H1 (cell line): ENCODE results near the gene SMYD3. TPM values are rescaled to one million over a fixed set of nuclear protein-coding genes. Genes with fewer than 3 reads are reported as not detected.

ENCODE experiments used
- CTCF ChIA-PET: fragments of 300-600 bp; sonication (Branson Sonifier 250); formaldehyde crosslinking; loops from one replicate; lab custom pipeline; 2021; ENCODE audit not compliant: partially characterized antibody; lab: Charles Lee
- POLR2A ChIA-PET: fragments of 300-600 bp; sonication (Branson Sonifier 250); formaldehyde crosslinking; loops from one replicate; lab custom pipeline; 2021; ENCODE audit warnings: inconsistent platforms; ENCODE audit not compliant: partially characterized antibody; lab: Charles Lee
- DNase-seq, 2 experiments: peaks; one replicate each; pipeline versions ENCODE4 v3.0.0 to v3.0.0-alpha.2; 2010 to 2022; ENCODE audit warnings: low spot score in 2 of 2, low read depth in 1 of 2, mixed read lengths in 1 of 2
- FAIRE-seq: peaks from 2 replicates; lab custom pipeline; 2011; peaks lifted over from hg19 to GRCh38; lab: Jason Lieb, UNC
- H2AFZ ChIP-seq: 2 replicates; pipeline ENCODE4 v1.8.1; 2012; ENCODE audit warnings: low read length, inconsistent platforms
- H2AK5ac ChIP-seq: 2 replicates; pipeline ENCODE4 v1.6.1; 2013; ENCODE audit warnings: low read depth, low read length
- H2BK120ac ChIP-seq: replicated peaks from 2 replicates; pipeline ENCODE3; 2013; ENCODE audit warnings: low read depth, low read length, inconsistent platforms
- H2BK12ac ChIP-seq: 2 replicates; pipeline ENCODE4 v1.6.1; 2013; ENCODE audit warnings: low read depth, low read length
- H2BK15ac ChIP-seq: 2 replicates; pipeline ENCODE4 v1.6.1; 2013; ENCODE audit warnings: low read length
- H2BK20ac ChIP-seq: 2 replicates; pipeline ENCODE4 v1.6.1; 2013; ENCODE audit warnings: low read length
- H2BK5ac ChIP-seq: 2 replicates; pipeline ENCODE4 v1.6.1; 2013; ENCODE audit warnings: low read depth, low read length
- H3K14ac ChIP-seq: 2 replicates; pipeline ENCODE4 v1.6.1; 2013; ENCODE audit warnings: inconsistent platforms; ENCODE audit not compliant: insufficient read length
- H3K18ac ChIP-seq: 2 replicates; pipeline ENCODE4 v1.6.1; 2013; ENCODE audit warnings: low read length; ENCODE audit errors: extremely low read depth
- H3K23ac ChIP-seq: 2 replicates; pipeline ENCODE4 v1.6.1; 2013; ENCODE audit warnings: inconsistent platforms; ENCODE audit not compliant: insufficient read length
- H3K23me2 ChIP-seq: 2 replicates; pipeline ENCODE4 v1.6.1; 2013; ENCODE audit warnings: low read depth, low read length
- H3K27ac ChIP-seq: 2 replicates; pipeline ENCODE4 v1.6.1; 2011; ENCODE audit warnings: low read depth, low read length, inconsistent platforms
- H3K27me3 ChIP-seq, 4 experiments: replicated peaks in 1 of 4; 1 replicate in 1 of 4; 2 replicates in 3 of 4; pipeline versions ENCODE4 v1.6.1 to v1.8.1; 2011 to 2013; ENCODE audit warnings: low read length in 3 of 4, mild to moderate bottlenecking in 3 of 4, inconsistent platforms in 2 of 4, mixed read lengths in 2 of 4, moderate library complexity in 1 of 4; ENCODE audit not compliant: control insufficient read depth in 3 of 4, insufficient read depth in 3 of 4; ENCODE audit errors: extremely low read depth in 1 of 4
- H3K36me3 ChIP-seq, 4 experiments: 2 replicates each; pipeline versions ENCODE4 v1.6.1 to v1.8.1; 2011 to 2013; ENCODE audit warnings: mild to moderate bottlenecking in 4 of 4, low read length in 3 of 4, moderate library complexity in 2 of 4, control low read depth in 1 of 4, inconsistent platforms in 1 of 4; ENCODE audit not compliant: insufficient read depth in 4 of 4, control insufficient read depth in 2 of 4
- H3K4ac ChIP-seq: replicated peaks from 2 replicates; pipeline ENCODE3; 2013; ENCODE audit warnings: low read length, low read depth, mixed read lengths, inconsistent platforms; ENCODE audit not compliant: insufficient read length
- H3K4me1 ChIP-seq, 4 experiments: replicated peaks in 1 of 4; 1 replicate in 1 of 4; 2 replicates in 3 of 4; pipeline versions ENCODE4 v1.6.1 to v1.8.1; 2011 to 2013; ENCODE audit warnings: low read length in 3 of 4, inconsistent platforms in 2 of 4, mixed read lengths in 1 of 4; ENCODE audit not compliant: insufficient read depth in 4 of 4, control insufficient read depth in 3 of 4
- H3K4me2 ChIP-seq, 2 experiments: 2 replicates each; pipeline versions ENCODE4 v1.6.1 to v1.8.1; 2011 to 2013; ENCODE audit warnings: low read depth in 2 of 2, low read length in 2 of 2, control low read depth in 1 of 2, inconsistent platforms in 1 of 2, mild to moderate bottlenecking in 1 of 2; ENCODE audit not compliant: insufficient read depth in 1 of 2
- H3K4me3 ChIP-seq, 4 experiments: fragments of 200-600, 300-600 bp in 1 of 4; sonication (generic), shearing (Covaris generic), sonication (Bioruptor Twin) in 1 of 4; 2 replicates each; pipeline versions ENCODE4 v1.5.1 to v1.8.1; 2011 to 2016; ENCODE audit warnings: low read length in 4 of 4, low read depth in 3 of 4, control low read depth in 2 of 4, inconsistent platforms in 2 of 4, mild to moderate bottlenecking in 2 of 4, mixed read lengths in 1 of 4, moderate library complexity in 1 of 4; ENCODE audit not compliant: insufficient read depth in 2 of 4; ENCODE audit errors: extremely low read depth in 1 of 4
- H3K56ac ChIP-seq: replicated peaks from 2 replicates; pipeline ENCODE3; 2013; ENCODE audit warnings: low read depth, mild to moderate bottlenecking, mixed read lengths, low read length, inconsistent platforms; ENCODE audit not compliant: insufficient read length
- H3K79me1 ChIP-seq: 2 replicates; pipeline ENCODE4 v1.6.1; 2013; ENCODE audit warnings: low read depth, low read length, control low read depth
- H3K79me2 ChIP-seq, 2 experiments: 2 replicates each; pipeline versions ENCODE4 v1.6.1 to v1.8.1; 2012 to 2013; ENCODE audit warnings: low read length in 2 of 2, mild to moderate bottlenecking in 2 of 2, inconsistent platforms in 1 of 2; ENCODE audit not compliant: insufficient read depth in 2 of 2, control insufficient read depth in 1 of 2
- H3K9ac ChIP-seq, 4 experiments: replicated peaks in 1 of 4; 1 replicate in 1 of 4; 2 replicates in 3 of 4; pipeline versions ENCODE4 v1.6.1 to v1.8.1; 2011 to 2013; ENCODE audit warnings: low read depth in 3 of 4, low read length in 3 of 4, control low read depth in 2 of 4, mild to moderate bottlenecking in 2 of 4, moderate library complexity in 2 of 4, inconsistent platforms in 1 of 4; ENCODE audit errors: extremely low read depth in 1 of 4
- H3K9me3 ChIP-seq, 2 experiments: 2 replicates each; pipeline versions ENCODE4 v1.6.1 to v1.8.1; 2012 to 2013; ENCODE audit warnings: mild to moderate bottlenecking in 2 of 2, moderate library complexity in 2 of 2, control low read depth in 1 of 2, inconsistent platforms in 1 of 2, low read depth in 1 of 2, low read length in 1 of 2, mixed read lengths in 1 of 2; ENCODE audit not compliant: insufficient read depth in 2 of 2
- H4K20me1 ChIP-seq, 2 experiments: replicated peaks in 1 of 2; 2 replicates each; pipeline versions ENCODE3 to v1.8.1; 2011 to 2013; ENCODE audit warnings: inconsistent platforms in 2 of 2, low read length in 2 of 2, mild to moderate bottlenecking in 1 of 2; ENCODE audit not compliant: insufficient read depth in 2 of 2, control insufficient read depth in 1 of 2
- H4K5ac ChIP-seq: 2 replicates; pipeline ENCODE4 v1.6.1; 2013; ENCODE audit warnings: low read length, low read depth, mixed read lengths, inconsistent platforms; ENCODE audit not compliant: insufficient read length
- H4K8ac ChIP-seq: 2 replicates; pipeline ENCODE4 v1.8.0; 2013; ENCODE audit warnings: mild to moderate bottlenecking, moderate library complexity, low read length, inconsistent platforms; ENCODE audit not compliant: insufficient read depth; ENCODE audit errors: extremely low read depth
- H4K91ac ChIP-seq: replicated peaks from 2 replicates; pipeline ENCODE3; 2013; ENCODE audit warnings: low read length, mixed read lengths, inconsistent platforms; ENCODE audit not compliant: insufficient read length
- CREB1 ChIP-seq: IDR thresholded peaks from 2 replicates; pipeline ENCODE4 v1.6.1; 2012; ENCODE audit warnings: inconsistent platforms
- NANOG ChIP-seq: IDR thresholded peaks from 2 replicates; pipeline ENCODE4 v1.6.1; 2011; ENCODE audit warnings: low read length, low read depth, mild to moderate bottlenecking, inconsistent platforms; ENCODE audit not compliant: insufficient read depth, poor library complexity, severe bottlenecking
- NRF1 ChIP-seq: IDR thresholded peaks from 2 replicates; pipeline ENCODE4 v1.6.1; 2011; ENCODE audit warnings: mild to moderate bottlenecking, low read depth, low read length, improper control_type of control experiment
- POLR2AphosphoS5 ChIP-seq: IDR thresholded peaks from 2 replicates; pipeline ENCODE4 v1.6.1; 2011; ENCODE audit warnings: low read depth, low read length
- SIRT6 ChIP-seq: IDR thresholded peaks from one replicate; pipeline ENCODE4 v1.7.1; 2012; ENCODE audit warnings: low read length, inconsistent platforms
- TBP ChIP-seq: IDR thresholded peaks from 2 replicates; pipeline ENCODE4 v1.6.1; 2011; ENCODE audit warnings: low read depth, low read length, improper control_type of control experiment
- WGBS, 2 experiments: shearing (Covaris generic) in 1 of 2; methylation state at CpG; one replicate each; pipeline versions ENCODE4 v1.1.6 to v1.1.7; 2013 to 2015; ENCODE audit warnings: low lambda C conversion rate in 2 of 2, mixed read lengths in 2 of 2, inconsistent platforms in 1 of 2, low coverage in 1 of 2, missing lambda C conversion rate in 1 of 2; ENCODE audit not compliant: insufficient replicate concordance in 2 of 2, insufficient coverage in 1 of 2, insufficient read length in 1 of 2; ENCODE audit errors: extremely low coverage in 1 of 2, missing lambda C conversion rate in 1 of 2; 5-methylcytosine and 5-hydroxymethylcytosine counted together
- polyA plus RNA-seq, 7 experiments: library from polyadenylated mRNA; depleted of rRNA in 3 of 7; stranded (reverse) in 5 of 7; unstranded in 2 of 7; fragments of >200 nt in 5 of 7; fragments of 200-250 nt in 2 of 7; gene quantifications; 1 replicate in 5 of 7; 2 replicates in 1 of 7; 4 replicates in 1 of 7; pipeline versions ENCODE4 v1.2.1 to v1.2.3, GENCODE V29; 2011 to 2013; ENCODE audit warnings: missing spikeins in 2 of 7, mixed read lengths in 2 of 7
- total RNA-seq: library from RNA; stranded (reverse); fragmentation: NEBNext Ultra II Directional; extraction: Animal tissue kit (Norgen Biotek cat#: 25700); gene quantifications from 2 replicates; pipeline ENCODE4 v1.2.1, GENCODE V29; 2021
- TF ChIP-seq, protein P1 (sequence below): IDR thresholded peaks from 2 replicates; pipeline ENCODE4 v1.6.1; 2012; ENCODE audit warnings: inconsistent platforms

SMYD3 gene
- total and polyA plus RNA-seq, 2 of the 8 experiments (the other 6 are each of a cell fraction or from before 2014, with no cell fraction given) = 17.3 to 25.4 TPM

DNA sequence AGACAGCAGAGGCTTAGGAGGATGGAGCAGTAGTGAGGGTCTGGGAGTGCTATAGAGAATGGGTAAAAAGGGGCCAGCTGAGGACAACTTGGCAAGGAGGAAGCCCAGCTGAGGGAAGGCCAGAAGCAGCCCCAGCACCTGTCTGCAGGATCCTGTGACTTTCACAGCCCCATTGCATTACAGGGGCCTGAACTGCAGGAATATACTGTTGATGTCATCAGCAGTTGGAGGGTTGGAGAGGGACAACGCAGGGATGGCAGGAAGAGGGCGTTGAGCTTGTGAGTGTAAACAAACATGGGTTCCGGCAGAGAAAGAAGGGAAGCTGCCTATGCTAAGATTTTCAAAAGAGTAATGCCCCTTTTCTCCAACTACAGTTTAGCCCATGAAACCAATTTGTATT is 628.5 kb downstream of the SMYD3 start:
- no peak overlapping the region for H2AK5ac ChIP-seq
- no peak overlapping the region for H3K4me3 ChIP-seq
- no peak overlapping the region for H2BK12ac ChIP-seq
- WGBS, 2 experiments = 97% methylated on average over 3 of the region's 3 CpGs; no CpG with 5 or more reads in 1 of the 2 experiments
- H4K5ac ChIP-seq = no peak overlapping the region
- H3K14ac ChIP-seq = no peak overlapping the region
- no peak overlapping the region for H3K4me2 ChIP-seq
- H3K18ac ChIP-seq = no peak overlapping the region
- no peaks in the 10 kb centered on the region for H3K79me2 ChIP-seq
- FAIRE-seq (no peak), DNase-seq (no peak)
- no peak overlapping the region for H3K4ac ChIP-seq
- H4K91ac ChIP-seq = no peak overlapping the region
- H3K27ac ChIP-seq = no peak overlapping the region
- no peaks in the 10 kb centered on the region for H3K4me1 ChIP-seq
- H3K23ac ChIP-seq = no peak overlapping the region
- no peaks in the 10 kb centered on the region for H3K79me1 ChIP-seq
- ChIA-PET CTCF (interaction anchor here (1.1 to 1.3 kb wide), 3 partner anchors 10 to 17 kb away, joined by 3 to 8 read pairs (median 5); no protein-coding TSS in a partner anchor), POLR2A (no interaction called here)
- TF ChIP-seq CREB1 = no peak
- no peak for TF ChIP-seq POLR2AphosphoS5
- no peak for TF ChIP-seq NANOG
- TF ChIP-seq SIRT6 = no peak
- TF ChIP-seq, protein P1, sequence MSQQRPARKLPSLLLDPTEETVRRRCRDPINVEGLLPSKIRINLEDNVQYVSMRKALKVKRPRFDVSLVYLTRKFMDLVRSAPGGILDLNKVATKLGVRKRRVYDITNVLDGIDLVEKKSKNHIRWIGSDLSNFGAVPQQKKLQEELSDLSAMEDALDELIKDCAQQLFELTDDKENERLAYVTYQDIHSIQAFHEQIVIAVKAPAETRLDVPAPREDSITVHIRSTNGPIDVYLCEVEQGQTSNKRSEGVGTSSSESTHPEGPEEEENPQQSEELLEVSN = no peak
- TF ChIP-seq NRF1 = no peak
- TF ChIP-seq TBP = no peak
- no peaks in the 10 kb centered on the region for H3K23me2 ChIP-seq
- H3K56ac ChIP-seq = no peak overlapping the region
- no peak overlapping the region for H3K9ac ChIP-seq
- no peak overlapping the region for H2BK5ac ChIP-seq
- no peak overlapping the region for H2BK15ac ChIP-seq
- no peak overlapping the region for H2BK20ac ChIP-seq
- H4K20me1 ChIP-seq = no peaks in the 10 kb centered on the region
- no peaks in the 10 kb centered on the region for H3K9me3 ChIP-seq
- H4K8ac ChIP-seq = no peak overlapping the region
- no peak overlapping the region for H2AFZ ChIP-seq
- H3K27me3 ChIP-seq = no peaks in the 10 kb centered on the region
- no peak overlapping the region for H2BK120ac ChIP-seq
- H3K36me3 ChIP-seq = no peaks in the 10 kb centered on the region
